HG03442 (cell line): ENCODE results near the gene AFAP1L1.
"Not testable (repeated sequence)": the region's sequence is repeated elsewhere in the genome, so short reads cannot be mapped to it uniquely, and the experiment has no call there.

Experiments
- ATAC-seq: cut with Tn5 transposase; IDR thresholded peaks from one replicate; pipeline ENCODE4 v1.9.1; 2021; ENCODE audit warnings: mild to moderate bottlenecking, moderate library complexity; ENCODE audit not compliant: unreplicated experiment

Gene AFAP1L1

DNA sequence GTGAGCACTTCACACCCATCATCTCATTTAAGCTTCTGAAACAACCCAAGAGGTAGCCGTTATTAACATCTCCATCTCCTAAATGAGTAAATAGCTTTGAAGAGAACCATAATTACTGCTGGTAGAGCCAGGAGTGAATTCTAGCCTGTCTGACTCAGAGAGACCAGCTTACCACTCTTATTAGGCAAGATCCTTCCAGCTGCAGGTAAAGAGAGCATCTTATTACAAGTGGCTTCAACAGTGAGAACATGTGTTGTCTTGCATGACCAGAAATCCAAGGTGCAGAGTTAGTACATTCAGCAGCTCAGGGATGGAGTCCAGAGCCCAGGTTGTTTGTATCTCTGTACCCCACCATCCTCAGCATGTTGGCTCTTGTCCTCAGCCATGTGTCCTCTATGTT, 10.9 kb upstream of the AFAP1L1 start:
- ATAC-seq: no peak

GRCh38 chr5:149261246-149261645, 10.4 kb upstream of the AFAP1L1 start:
- ATAC-seq: no peak

- no peak for ATAC-seq
Measured at GRCh38 chr5:149262315-149262714, 9.3 kb upstream of the AFAP1L1 start.

DNA sequence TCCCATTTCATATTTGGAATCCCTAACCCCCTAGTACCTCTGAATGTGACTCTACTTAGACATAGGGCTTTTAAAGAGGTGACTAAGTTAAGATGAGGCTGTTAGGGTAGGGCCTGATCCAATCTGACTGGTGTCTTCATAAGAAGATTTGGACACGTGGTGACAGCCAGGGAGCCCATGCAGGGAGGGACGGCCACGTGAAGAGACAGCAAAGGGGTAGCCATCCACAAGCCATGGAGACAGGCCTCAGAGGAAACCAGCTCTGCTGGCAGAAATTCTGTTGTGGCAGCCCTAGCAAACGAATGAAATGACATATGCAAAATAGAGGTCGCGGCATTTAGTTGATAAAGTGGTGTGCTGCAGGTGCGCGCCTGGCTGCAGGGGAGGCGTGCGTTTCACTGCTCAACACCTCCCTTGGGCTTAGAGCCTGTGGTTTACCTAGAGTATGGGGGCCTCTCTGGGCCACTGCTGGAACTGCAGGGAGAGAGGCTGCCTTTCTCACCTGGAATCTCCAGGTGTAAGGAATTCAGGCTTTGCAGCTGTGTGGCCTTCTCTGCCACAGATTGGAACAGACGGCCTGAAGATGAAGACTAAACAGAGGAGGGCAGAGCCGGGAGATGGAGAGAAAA, 7.1 kb upstream of the AFAP1L1 start:
- ATAC-seq: peak; percentile 86

DNA sequence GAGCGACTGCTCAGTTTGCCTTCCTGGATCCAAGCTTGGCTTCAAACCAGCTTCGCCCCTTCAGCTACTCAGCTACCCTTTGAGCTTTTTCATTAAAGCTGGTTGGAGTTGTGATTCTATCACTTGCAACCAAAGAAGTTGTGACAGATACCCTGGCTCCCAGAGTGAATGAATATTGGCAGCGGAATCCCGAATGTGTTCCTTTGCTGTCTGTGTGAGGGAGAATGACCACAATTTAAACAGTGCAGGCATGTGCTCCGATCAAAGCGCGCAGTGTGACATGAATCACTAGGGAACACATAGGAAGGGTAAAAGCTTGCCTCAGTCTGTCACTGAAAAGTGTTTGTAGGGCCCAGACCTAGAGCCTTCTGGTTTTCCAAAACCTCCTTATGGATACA, 6.6 kb upstream of the AFAP1L1 start:
- no peak for ATAC-seq

DNA sequence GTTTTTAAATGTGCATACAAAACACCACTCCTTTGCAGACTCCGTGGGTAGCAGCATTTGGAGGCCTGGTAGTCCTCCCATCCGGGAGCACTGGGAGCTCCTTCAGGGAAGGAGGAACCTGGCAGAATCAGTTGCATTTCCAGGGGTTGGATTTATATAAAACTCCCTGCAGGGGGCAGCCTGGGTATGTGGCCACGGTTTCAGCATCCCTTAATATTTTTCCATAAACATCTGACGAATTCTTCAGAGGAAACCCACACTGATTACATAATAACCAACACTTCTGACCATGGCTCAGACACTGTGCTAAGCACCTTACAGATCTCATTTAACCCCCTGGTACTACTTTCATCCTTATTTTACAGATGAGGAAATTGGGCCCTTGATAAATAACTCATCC, 6.1 kb upstream of the AFAP1L1 start:
- ATAC-seq: no peak

- ATAC-seq: no peak
Measured at GRCh38 chr5:149267241-149267973, 4.3 kb upstream of the AFAP1L1 start.

GRCh38 chr5:149268928-149269557, 2.6 kb upstream of the AFAP1L1 start:
- no peak for ATAC-seq

- no peak for ATAC-seq
Measured at GRCh38 chr5:149271195-149271715, 404 bp upstream of the AFAP1L1 start.

GRCh38 chr5:149272781-149273180, 1.1 kb downstream of the AFAP1L1 start:
- ATAC-seq: not testable (repeated sequence)

DNA sequence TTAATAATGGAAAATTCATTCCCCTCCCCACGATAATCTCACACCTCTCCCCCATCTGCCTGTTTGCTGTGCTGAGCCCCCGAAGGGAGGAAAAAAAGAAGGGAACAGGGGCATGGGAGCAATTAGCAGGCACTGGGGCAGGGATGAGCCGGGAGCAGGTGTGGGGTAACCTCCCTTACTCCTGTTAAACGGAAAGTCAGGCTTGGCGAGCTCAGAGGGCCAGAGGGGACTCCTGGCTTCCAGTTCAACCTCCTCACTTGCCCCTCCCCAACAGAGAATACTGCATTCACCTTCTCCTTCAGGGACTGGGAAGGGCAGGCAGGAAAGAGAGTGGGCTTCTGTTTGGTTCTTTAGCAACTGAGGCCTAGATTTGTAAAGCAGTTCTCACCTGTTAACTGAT, 1.6 kb downstream of the AFAP1L1 start:
- no peak for ATAC-seq

DNA sequence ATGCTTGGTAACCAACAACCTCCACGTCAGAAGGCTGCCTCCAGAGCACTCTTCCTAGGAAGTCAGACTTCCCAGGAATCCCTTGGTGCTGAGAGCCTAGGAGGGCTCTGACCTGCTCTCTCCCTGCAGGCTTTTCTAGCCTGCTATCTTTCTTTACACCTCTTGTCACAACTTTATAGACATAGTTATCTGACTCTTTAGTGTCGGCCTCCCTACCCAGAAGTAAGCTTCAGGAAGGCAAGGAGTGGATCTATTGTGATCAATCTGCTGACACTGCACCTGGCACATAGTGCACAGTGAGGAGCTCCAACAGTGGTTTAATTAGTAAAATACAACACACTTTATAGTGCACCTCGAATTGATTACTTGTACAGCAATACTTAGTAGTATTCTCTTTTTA, 2.3 kb downstream of the AFAP1L1 start:
- ATAC-seq: no peak

- ATAC-seq: no peak
Measured at GRCh38 chr5:149274939-149275338, 3.3 kb downstream of the AFAP1L1 start.

- no peak for ATAC-seq
Measured at GRCh38 chr5:149277801-149278200, 6.1 kb downstream of the AFAP1L1 start.

GRCh38 chr5:149278451-149279210, 7.0 kb downstream of the AFAP1L1 start:
- no peak for ATAC-seq

GRCh38 chr5:149279661-149280060, 8.0 kb downstream of the AFAP1L1 start:
- ATAC-seq: no peak

- no peak for ATAC-seq
Measured at GRCh38 chr5:149280124-149280523, 8.5 kb downstream of the AFAP1L1 start.

DNA sequence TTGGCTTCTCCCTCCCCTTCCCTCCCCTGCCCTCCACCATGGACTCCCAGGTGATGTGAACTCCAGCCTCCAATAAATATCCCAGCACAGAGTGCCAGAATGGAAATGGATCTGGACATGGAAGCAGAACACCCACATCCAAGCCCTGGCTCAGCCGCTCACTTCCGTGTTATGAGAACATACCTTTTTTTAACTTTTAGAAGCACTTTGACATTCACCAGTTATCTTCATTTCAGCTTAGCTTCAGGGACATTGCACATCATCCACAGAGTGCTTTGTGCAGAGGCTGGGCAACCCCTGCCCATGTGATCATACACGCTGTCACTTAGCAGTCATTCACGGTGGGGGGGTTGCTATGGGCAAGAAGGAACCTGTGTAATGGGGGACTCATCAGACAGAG, 9.1 kb downstream of the AFAP1L1 start:
- ATAC-seq: no peak

GRCh38 chr5:149282027-149282965, 10.6 kb downstream of the AFAP1L1 start:
- no peak for ATAC-seq

GRCh38 chr5:149282966-149283332, 11.3 kb downstream of the AFAP1L1 start:
- ATAC-seq: no peak
